Transverse colon (tissue), 4 donors: ENCODE measurements around the gene SYNE2. TPM values are rescaled to one million over a fixed set of nuclear protein-coding genes. Genes with fewer than 3 reads are reported as not detected.

Experiments
- DNase-seq: peaks from one replicate; pipeline ENCODE4 v3.0.0-alpha.2; 2019
- H3K27ac ChIP-seq, 4 donors: fragments of 200-600 bp; sonication (generic); 2 replicates each; pipeline ENCODE4 v1.5.1; 2016 to 2018; ENCODE audit warnings: inconsistent platforms in 4 of 4
- H3K27me3 ChIP-seq: fragments of 200-600 bp; sonication (generic); 2 replicates; pipeline ENCODE4 v1.5.1; 2017; ENCODE audit warnings: inconsistent platforms
- H3K36me3 ChIP-seq, 4 donors: fragments of 200-600 bp; sonication (generic); 2 replicates each; pipeline ENCODE4 v1.5.1; 2017 to 2019; ENCODE audit warnings: inconsistent platforms in 4 of 4
- H3K4me1 ChIP-seq, 4 donors: fragments of 200-600 bp; sonication (generic); 2 replicates each; pipeline ENCODE4 v1.5.1; 2017 to 2020; ENCODE audit warnings: inconsistent platforms in 4 of 4
- H3K4me3 ChIP-seq, 4 donors: fragments of 200-600 bp; sonication (generic); 1 replicate in 1 of 4; 2 replicates in 3 of 4; pipeline versions ENCODE4 v1.5.1 to v1.6.1; 2017 to 2019; ENCODE audit warnings: inconsistent platforms in 4 of 4
- H3K9me3 ChIP-seq, 2 donors: fragments of 200-600 bp; sonication (generic); 2 replicates each; pipeline ENCODE4 v1.5.1; 2017 to 2019; ENCODE audit warnings: inconsistent platforms in 2 of 2
- EP300 ChIP-seq: sonication (generic); formaldehyde crosslinking; IDR thresholded peaks from one replicate; pipeline ENCODE4 v1.6.1; 2017; ENCODE audit warnings: antibody characterized with exemption, low read depth
- POLR2A ChIP-seq: fragments of 450-650 bp; IDR thresholded peaks from one replicate; pipeline ENCODE4 v1.6.1; 2016; ENCODE audit warnings: antibody characterized with exemption, mild to moderate bottlenecking, moderate library complexity
- POLR2AphosphoS5 ChIP-seq, 3 donors: sonication (generic); formaldehyde crosslinking; IDR thresholded peaks; one replicate each; pipeline ENCODE4 v1.6.1; 2016; ENCODE audit warnings: antibody characterized with exemption in 3 of 3
- WGBS, 2 donors: methylation state at CpG; one replicate each; pipeline ENCODE4 v1.1.5; 2018; ENCODE audit warnings: low coverage in 1 of 2; 5-methylcytosine and 5-hydroxymethylcytosine counted together
- in situ Hi-C, 4 donors: fragments of 200-750 bp; cut with MboI; loops; one replicate each; pipeline versions ENCODE4 v1.15.0 to v1.15.1; 2017; ENCODE audit warnings: low sequenced_read_pairs in 3 of 4, low pct_ligation_motif_present in 1 of 4, low pct_unique_long_range_greater_than_20kb in 1 of 4
- intact Hi-C: fragments of 100-400 bp; cut with DNase I; formaldehyde crosslinking; loops from one replicate; pipeline ENCODE4 v1.15.1; 2023; ENCODE audit warnings: low total_unique reads
- total RNA-seq, 4 donors: library from RNA; depleted of rRNA; stranded (reverse); fragments of >200 nt; gene quantifications; one replicate each; pipeline ENCODE4 v1.1.0, GENCODE V29; 2016
- TF ChIP-seq, protein P1 (sequence below), 5 experiments: fragments of 200-600 bp in 3 of 5; fragments of 450-650 bp in 2 of 5; sonication (generic) in 3 of 5; IDR thresholded peaks; 1 replicate in 2 of 5; 2 replicates in 3 of 5; pipeline ENCODE4 v1.5.1; 2016 to 2017; ENCODE audit warnings: antibody characterized with exemption in 5 of 5, inconsistent platforms in 3 of 5, mild to moderate bottlenecking in 2 of 5, moderate library complexity in 1 of 5

The SYNE2 gene
- total RNA-seq, 4 donors from 2014 or later, result 242 to 491 (median 304) TPM

DNA sequence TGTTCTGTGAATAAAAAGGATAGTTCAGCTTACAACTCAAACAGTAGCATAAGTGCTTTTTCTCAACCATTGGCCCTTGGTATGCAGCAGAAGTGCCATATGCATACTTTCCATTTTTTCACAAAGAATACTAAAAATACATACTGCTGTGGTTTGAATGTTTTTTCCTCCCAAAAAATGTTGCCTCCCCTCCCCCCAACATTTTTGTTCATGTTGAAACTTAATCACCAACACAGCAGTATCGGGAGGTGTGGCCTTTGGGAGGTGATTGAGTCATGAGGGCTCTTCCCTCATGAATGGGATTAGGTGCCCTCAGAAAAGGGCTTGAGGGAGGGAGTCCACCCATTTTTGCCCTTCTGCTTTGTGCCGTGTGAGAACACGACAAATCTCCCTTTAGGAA lies 242.8 kb downstream of the SYNE2 start:
- peaks cover 2 to 43% (median 14%) of the 10 kb centered on the region in 4 donors for H3K4me1 ChIP-seq
- in situ Hi-C loops (no loop called here), intact Hi-C loops (no loop called here)
- H3K4me3 ChIP-seq, result no peak overlapping the region
- no peaks in the 10 kb centered on the region for H3K9me3 ChIP-seq
- no peak for DNase-seq
- no peak for TF ChIP-seq POLR2AphosphoS5 (IDR thresholded peaks at IDR 0.05)
- TF ChIP-seq, protein P1, sequence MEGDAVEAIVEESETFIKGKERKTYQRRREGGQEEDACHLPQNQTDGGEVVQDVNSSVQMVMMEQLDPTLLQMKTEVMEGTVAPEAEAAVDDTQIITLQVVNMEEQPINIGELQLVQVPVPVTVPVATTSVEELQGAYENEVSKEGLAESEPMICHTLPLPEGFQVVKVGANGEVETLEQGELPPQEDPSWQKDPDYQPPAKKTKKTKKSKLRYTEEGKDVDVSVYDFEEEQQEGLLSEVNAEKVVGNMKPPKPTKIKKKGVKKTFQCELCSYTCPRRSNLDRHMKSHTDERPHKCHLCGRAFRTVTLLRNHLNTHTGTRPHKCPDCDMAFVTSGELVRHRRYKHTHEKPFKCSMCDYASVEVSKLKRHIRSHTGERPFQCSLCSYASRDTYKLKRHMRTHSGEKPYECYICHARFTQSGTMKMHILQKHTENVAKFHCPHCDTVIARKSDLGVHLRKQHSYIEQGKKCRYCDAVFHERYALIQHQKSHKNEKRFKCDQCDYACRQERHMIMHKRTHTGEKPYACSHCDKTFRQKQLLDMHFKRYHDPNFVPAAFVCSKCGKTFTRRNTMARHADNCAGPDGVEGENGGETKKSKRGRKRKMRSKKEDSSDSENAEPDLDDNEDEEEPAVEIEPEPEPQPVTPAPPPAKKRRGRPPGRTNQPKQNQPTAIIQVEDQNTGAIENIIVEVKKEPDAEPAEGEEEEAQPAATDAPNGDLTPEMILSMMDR (IDR thresholded peaks at IDR 0.05), result no peak
- no peak for TF ChIP-seq EP300
- no peak for TF ChIP-seq POLR2A
- H3K27me3 ChIP-seq, result no peaks in the 10 kb centered on the region
- H3K36me3 ChIP-seq, result no peaks in the 10 kb centered on the region
- H3K27ac ChIP-seq, result no peak overlapping the region
- 92% methylated on average over 3 of the region's 3 CpGs; no CpG with 5 or more reads in 1 of the 2 donors for WGBS, 2 donors

DNA sequence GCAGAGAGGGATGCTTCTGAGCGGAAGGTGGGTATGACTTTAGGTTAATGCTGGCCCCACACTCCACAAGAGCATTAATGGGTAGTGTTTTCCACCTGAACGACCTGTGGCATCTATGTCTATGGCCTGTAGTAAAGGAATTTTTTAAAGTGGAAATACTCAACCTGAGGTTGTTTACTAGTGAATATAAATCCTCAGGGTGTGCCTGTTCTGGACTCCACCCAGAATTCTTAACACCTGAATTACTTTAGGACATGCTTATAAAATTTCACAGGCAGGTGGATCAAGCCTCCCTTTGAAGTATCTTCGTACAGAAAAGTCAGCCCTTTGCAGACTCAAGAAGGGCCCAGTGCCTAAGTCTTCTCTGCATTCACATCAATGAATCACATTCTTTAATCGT lies 245.3 kb downstream of the SYNE2 start:
- Histone ChIP-seq H3K36me3 (peaks cover 0 to 10% (median 0%) of the 10 kb centered on the region in 4 donors), H3K9me3 (no peaks in the 10 kb centered on the region), H3K27ac (peak overlapping the region; percentile 62 to 82 (median 78)), H3K4me1 (peaks cover 2 to 28% (median 8%) of the 10 kb centered on the region in 4 donors), H3K4me3 (peak overlapping the region in 3 of 4 donors; percentile 13 to 21 (median 13)), H3K27me3 (no peaks in the 10 kb centered on the region)
- intact Hi-C loops (no loop called here), in situ Hi-C loops (no loop called here)
- WGBS, 2 donors, result 49 to 50% methylated on average over 3 to 4 of the region's 4 CpGs
- TF ChIP-seq POLR2AphosphoS5 (IDR thresholded peaks at IDR 0.05) (peak in 2 of 3 donors; percentile 15 to 59), POLR2A (no peak)
- DNase-seq, result peak; percentile 49

DNA sequence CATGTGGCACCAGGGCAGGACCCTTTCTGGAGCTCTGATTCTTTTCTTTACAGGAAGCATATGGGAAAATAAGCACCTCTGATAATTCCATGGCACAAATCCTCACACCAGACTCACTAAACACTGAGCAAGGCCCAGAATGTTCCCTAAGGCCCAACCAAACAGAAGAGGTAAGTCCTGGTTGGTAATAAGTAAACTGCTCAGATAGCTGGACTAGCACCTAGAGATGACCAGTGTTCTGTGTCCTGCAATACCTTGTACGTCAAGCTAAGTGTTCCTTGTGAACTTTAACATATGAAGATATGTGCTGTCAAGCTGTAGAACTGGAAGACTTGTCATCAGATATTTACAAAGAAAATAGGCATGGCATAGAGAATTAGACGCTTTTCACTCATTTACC lies 254.6 kb downstream of the SYNE2 start:
- H3K36me3 ChIP-seq, result peaks cover 0 to 36% (median 13%) of the 10 kb centered on the region in 4 donors
- no peak overlapping the region for H3K4me3 ChIP-seq
- TF ChIP-seq POLR2A (no peak), EP300 (no peak), POLR2AphosphoS5 (IDR thresholded peaks at IDR 0.05) (no peak)
- TF ChIP-seq, protein P1 (IDR thresholded peaks at IDR 0.05), result no peak
- no peak for DNase-seq
- in situ Hi-C loops (no loop called here), intact Hi-C loops (no loop called here)
- H3K4me1 ChIP-seq, result peaks cover 0 to 12% (median 0%) of the 10 kb centered on the region in 4 donors
- no peaks in the 10 kb centered on the region for H3K9me3 ChIP-seq
- no peaks in the 10 kb centered on the region for H3K27me3 ChIP-seq
- H3K27ac ChIP-seq, result no peak overlapping the region
- 96 to 99% methylated on average over 2 of the region's 2 CpGs for WGBS, 2 donors

DNA sequence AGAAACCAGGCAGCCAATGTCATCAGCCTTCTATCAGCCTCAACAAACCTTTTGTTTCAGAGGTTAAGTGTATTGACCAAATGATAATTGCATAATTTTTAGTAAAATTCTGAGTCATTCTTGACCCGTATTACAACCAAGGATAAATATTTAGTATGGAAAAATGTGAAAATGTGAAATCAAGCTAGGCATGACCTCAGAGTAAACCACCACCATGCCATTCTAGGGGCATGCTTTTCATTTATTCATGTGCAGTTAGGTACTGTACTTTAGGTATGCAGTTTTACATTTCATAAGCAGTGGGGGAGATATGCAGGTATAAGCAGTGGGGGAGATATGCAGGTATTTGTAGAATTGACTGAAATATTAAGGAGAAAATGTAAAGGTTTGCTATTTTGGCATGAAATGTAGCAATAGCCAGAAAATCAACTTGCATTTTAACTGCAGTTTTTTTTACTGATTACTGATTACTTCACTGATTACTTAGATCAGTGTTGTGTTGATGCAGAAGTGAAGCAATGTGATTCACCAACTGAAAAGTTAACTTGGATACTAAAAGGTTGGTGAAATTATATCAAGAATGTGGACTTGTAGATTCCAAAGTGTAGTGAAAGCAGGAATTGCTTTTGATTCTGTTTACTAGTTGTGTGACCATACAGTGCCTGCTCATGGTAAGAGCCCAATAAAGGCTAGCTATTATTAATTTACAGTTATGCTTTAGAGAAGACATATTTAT lies 257.2 kb downstream of the SYNE2 start:
- peaks cover 0 to 23% (median 4%) of the 10 kb centered on the region in 4 donors for H3K4me1 ChIP-seq
- no peaks in the 10 kb centered on the region for H3K27me3 ChIP-seq
- WGBS, 2 donors, result 70 to 71% methylated on average over 1 of the region's 1 CpG
- H3K36me3 ChIP-seq, result peaks cover 0 to 21% (median 5%) of the 10 kb centered on the region in 4 donors
- H3K9me3 ChIP-seq, result no peaks in the 10 kb centered on the region
- intact Hi-C loops (no loop called here), in situ Hi-C loops (no loop called here)
- no peak overlapping the region for H3K27ac ChIP-seq
- TF ChIP-seq POLR2A (no peak), POLR2AphosphoS5 (IDR thresholded peaks at IDR 0.05) (no peak), EP300 (no peak)
- TF ChIP-seq, protein P1 (IDR thresholded peaks at IDR 0.05), result no peak
- DNase-seq, result no peak
- H3K4me3 ChIP-seq, result no peak overlapping the region
